K562 (cell line): ENCODE measurements around the gene CLDN7. TPM values are rescaled to one million over a fixed set of nuclear protein-coding genes. Genes with fewer than 3 reads are reported as not detected.
A peak's percentile ranks its signal among the peaks of the same experiment; 100 is the strongest.

Experiments used
- ARID1B ChIP-seq: fragments of 450-650 bp; IDR thresholded peaks from 2 replicates; pipeline ENCODE4 v1.6.1; 2016; ENCODE audit warnings: antibody characterized with exemption, mild to moderate bottlenecking, inconsistent platforms
- DPF2 ChIP-seq: fragments of 450-650 bp; IDR thresholded peaks from 2 replicates; pipeline ENCODE4 v1.6.1; 2016
- EGR1 ChIP-seq: fragments of 450-650 bp; conservative IDR thresholded peaks from 2 replicates; pipeline ENCODE4 v1.6.1; 2017; ENCODE audit warnings: mild to moderate bottlenecking
- FIP1L1 ChIP-seq: fragments of 200-400 bp; formaldehyde crosslinking; IDR thresholded peaks from 2 replicates; pipeline ENCODE4 v1.6.1; 2018; ENCODE audit warnings: mild to moderate bottlenecking, low read depth, low read length; ENCODE audit not compliant: poor library complexity, severe bottlenecking
- FOXM1 ChIP-seq, 2 experiments: fragments of 450-650 bp in 1 of 2; sonication (generic) in 1 of 2; formaldehyde crosslinking in 1 of 2; IDR thresholded peaks; 2 replicates each; pipeline versions ENCODE4 v1.6.1 to v1.9.0; 2017 to 2022; ENCODE audit warnings: low read depth in 2 of 2, mild to moderate bottlenecking in 2 of 2, missing genetic modification reagents in 1 of 2, moderate library complexity in 1 of 2
- KDM1A ChIP-seq, 2 experiments: fragments of 450-650 bp; IDR thresholded peaks; 2 replicates each; pipeline ENCODE4 v1.6.1; 2016; ENCODE audit warnings: mild to moderate bottlenecking in 2 of 2
- LCOR ChIP-seq: sonication (generic); formaldehyde crosslinking; IDR thresholded peaks from 2 replicates; pipeline ENCODE4 v1.8.0; 2022; ENCODE audit warnings: mild to moderate bottlenecking, missing genetic modification reagents
- MAZ ChIP-seq, 2 experiments: fragments of 450-650 bp in 1 of 2; sonication (generic) in 1 of 2; formaldehyde crosslinking; IDR thresholded peaks in 1 of 2; conservative IDR thresholded peaks in 1 of 2; 2 replicates each; pipeline versions ENCODE4 v1.4.0 to v1.5.0; 2020; ENCODE audit warnings: mild to moderate bottlenecking in 1 of 2, missing genetic modification reagents in 1 of 2
- MCM3 ChIP-seq: fragments of 450-650 bp; IDR thresholded peaks from 2 replicates; pipeline ENCODE4 v1.6.1; 2016
- NFIX ChIP-seq: fragments of 250-450 bp; sonication (Bioruptor Pico); IDR thresholded peaks from 2 replicates; pipeline ENCODE4 v1.4.0; 2020; ENCODE audit warnings: low read depth, mild to moderate bottlenecking, moderate library complexity
- OTX1 ChIP-seq: fragments of 450-650 bp; formaldehyde crosslinking; IDR thresholded peaks from 2 replicates; pipeline ENCODE4 v1.4.0; 2022; ENCODE audit warnings: mild to moderate bottlenecking
- PHF8 ChIP-seq: fragments of 200-600 bp; sonication (generic); IDR thresholded peaks from 2 replicates; pipeline ENCODE4 v1.6.1; 2012; ENCODE audit warnings: mixed run types, mild to moderate bottlenecking, inconsistent platforms, low read length, moderate library complexity, borderline replicate concordance
- PKNOX1 ChIP-seq: fragments of 450-650 bp; IDR thresholded peaks from 2 replicates; pipeline ENCODE4 v1.6.1; 2016
- RERE ChIP-seq: sonication (generic); formaldehyde crosslinking; IDR thresholded peaks from 2 replicates; pipeline ENCODE4 v1.8.0; 2023; ENCODE audit warnings: missing genetic modification reagents, mild to moderate bottlenecking, borderline replicate concordance
- SPI1 ChIP-seq: IDR thresholded peaks from 2 replicates; pipeline ENCODE4 v1.6.1; 2011; ENCODE audit warnings: low read depth, low read length, control low read depth, borderline replicate concordance
- TOE1 ChIP-seq, 2 experiments: fragments of 450-650 bp in 1 of 2; sonication (generic) in 1 of 2; formaldehyde crosslinking in 1 of 2; IDR thresholded peaks; 2 replicates each; pipeline versions ENCODE4 v1.7.1 to v1.8.0; 2016 to 2022; ENCODE audit warnings: borderline replicate concordance in 2 of 2, mild to moderate bottlenecking in 2 of 2, antibody characterized with exemption in 1 of 2, inconsistent platforms in 1 of 2, low read depth in 1 of 2, missing genetic modification reagents in 1 of 2, moderate library complexity in 1 of 2
- VEZF1 ChIP-seq: fragments of 200-800 bp; sonication (Bioruptor generic); IDR thresholded peaks from 2 replicates; pipeline ENCODE4 v1.6.1; 2017; ENCODE audit warnings: missing genetic modification characterization, missing compliant biosample characterization
- ZNF384 ChIP-seq: IDR thresholded peaks from 2 replicates; pipeline ENCODE4 v1.6.1; 2012; ENCODE audit warnings: low read depth, low read length, improper control_type of control experiment
- polyA plus RNA-seq, 8 experiments: library from polyadenylated mRNA; depleted of rRNA in 4 of 8; stranded (reverse) in 5 of 8; unstranded in 3 of 8; fragments of >200 nt; fragmentation: Nextera tagmentation in 2 of 8; fragmentation: Illumina TruSeq in 1 of 8; extraction: Ambion mirVana in 2 of 8; extraction: Trizol in 1 of 8; gene quantifications; 2 replicates each; pipeline versions ENCODE4 v1.2.1 to v1.2.3, GENCODE V29; 2011 to 2014; ENCODE audit warnings: inconsistent platforms in 1 of 8, missing spikeins in 1 of 8
- total RNA-seq, 7 experiments: library from RNA; depleted of rRNA in 6 of 7; stranded (reverse); fragments of >200 nt in 6 of 7; fragmentation: Illumina TruSeq in 2 of 7; extraction: Trizol in 2 of 7; gene quantifications; 2 replicates each; pipeline versions ENCODE4 v1.2.1 to v1.2.3, GENCODE V29; 2011 to 2021; ENCODE audit warnings: low replicate concordance in 1 of 7

Gene CLDN7
- total and polyA plus RNA-seq, 9 of the 15 experiments (the other 6 are each of a cell fraction or from before 2014, with no cell fraction given) = 2.2 to 14.5 (median 7.6) TPM

GRCh38 chr17:7239091-7240027 lies 22.9 kb downstream of the CLDN7 start, which contains the start of gene PHF23 (continued):
- TF ChIP-seq FOXM1 (IDR thresholded peaks at IDR 0.05; ENCODE audit: low read depth) (no peak), FOXM1 (CRISPR knock-in tag; IDR thresholded peaks at IDR 0.05; ENCODE audit: low read depth) (no peak), ARID1B (peak; percentile 22; the same call in 1 of the 2 replicates), KDM1A (IDR thresholded peaks at IDR 0.05) (peak in 1 of 2 experiments; percentile 65; a peak in 2 of 4 replicates), OTX1 (CRISPR knock-in tag) (0 out of 2 replicates have a peak, but pooled peaks have one; percentile 8), TOE1 (IDR thresholded peaks at IDR 0.05; ENCODE audit: borderline replicate concordance) (peak; percentile 68; the same call in 1 of the 2 replicates), TOE1 (CRISPR knock-in tag; IDR thresholded peaks at IDR 0.05; ENCODE audit: borderline replicate concordance, low read depth) (no peak), SPI1 (peak; percentile 85), DPF2 (peak; percentile 17; the same call in 1 of the 2 replicates), FIP1L1 (peak; percentile 71), PHF8 (peak; percentile 39; the same call in 1 of the 2 replicates), MAZ (CRISPR knock-in tag; conservative IDR thresholded peaks at IDR 0.05 in 1 of 2, IDR thresholded peaks at IDR 0.05 in 1 of 2) (peak; percentile 93 to 100), ZNF384 (no peak), VEZF1 (CRISPR knock-in tag) (peak; percentile 99), LCOR (peak; percentile 17; the same call in 1 of the 2 replicates), NFIX (no peak), PKNOX1 (peak; percentile 79), RERE (no peak), EGR1 (peak; percentile 71), MCM3 (no peak)
